ENCODE data around the gene HS1BP3. TPM values are rescaled to one million over a fixed set of nuclear protein-coding genes. Genes with fewer than 3 reads are reported as not detected.

The HS1BP3 gene
- total and polyA plus RNA-seq, 8 donors, result 13.8 to 105 (median 23.3) TPM

DNA sequence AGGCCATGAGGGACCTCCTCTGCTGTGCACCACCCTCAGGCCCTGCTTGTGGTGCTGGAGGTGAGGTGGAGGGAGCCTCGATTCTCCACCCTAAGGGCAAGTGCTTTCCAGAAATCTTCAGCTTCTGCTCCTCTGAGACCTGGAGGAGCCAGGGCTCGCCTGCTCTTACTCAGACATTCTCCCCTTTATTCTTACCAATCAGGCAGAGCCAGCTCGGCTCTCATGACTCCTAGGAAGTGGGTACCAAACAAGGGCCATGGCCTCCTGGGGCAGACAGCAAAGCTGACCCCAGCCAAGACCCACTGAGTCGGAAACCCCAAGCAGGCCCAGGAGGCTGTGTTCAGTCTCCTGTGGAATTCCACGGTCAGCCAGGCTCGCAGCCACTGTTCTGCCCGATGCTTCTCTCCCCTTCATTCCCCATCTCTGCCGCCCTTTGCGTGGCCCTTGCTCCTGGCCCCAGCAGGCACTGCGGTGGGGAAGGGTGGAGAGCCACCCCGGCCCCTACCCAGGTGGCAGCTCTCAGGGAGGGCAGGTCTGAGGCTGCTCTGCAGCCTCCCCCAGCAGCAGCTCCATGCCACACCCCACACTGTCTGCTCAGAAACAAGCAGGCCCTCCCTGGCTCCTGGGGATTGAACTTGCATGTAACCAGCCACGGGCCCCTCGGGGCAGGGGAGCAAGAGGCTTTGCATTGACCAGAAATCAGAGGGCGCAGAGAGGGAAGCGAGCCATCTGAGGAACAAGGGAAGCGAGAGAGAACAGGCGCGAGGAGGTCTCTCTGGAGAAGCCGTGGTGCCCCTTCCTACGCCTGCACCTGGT, 24.0 kb downstream of the HS1BP3 start:
- no peaks in the 10 kb centered on the region for H3K9me3 ChIP-seq
- H3K4me3 ChIP-seq, result no peak overlapping the region
- peaks cover 27 to 55% (median 45%) of the 10 kb centered on the region in 4 donors for H3K36me3 ChIP-seq
- DNase-seq, result no peak
- WGBS, 5 donors, result 73 to 86% (median 78%) methylated on average over 20 of the region's 20 CpGs
- intact Hi-C loops (cut with DNase I; ENCODE audit: low total_unique reads), result no loop called here
- H3K27me3 ChIP-seq, result no peaks in the 10 kb centered on the region
- peak overlapping the region; percentile 73 to 97 (median 75) for H3K27ac ChIP-seq
- peaks cover 19 to 46% (median 37%) of the 10 kb centered on the region in 4 donors for H3K4me1 ChIP-seq
- TF ChIP-seq EP300 (IDR thresholded peaks at IDR 0.05) (no peak), CTCF (IDR thresholded peaks at IDR 0.05) (no peak), POLR2A (IDR thresholded peaks at IDR 0.05) (no peak), POLR2AphosphoS5 (IDR thresholded peaks at IDR 0.05) (no peak)

DNA sequence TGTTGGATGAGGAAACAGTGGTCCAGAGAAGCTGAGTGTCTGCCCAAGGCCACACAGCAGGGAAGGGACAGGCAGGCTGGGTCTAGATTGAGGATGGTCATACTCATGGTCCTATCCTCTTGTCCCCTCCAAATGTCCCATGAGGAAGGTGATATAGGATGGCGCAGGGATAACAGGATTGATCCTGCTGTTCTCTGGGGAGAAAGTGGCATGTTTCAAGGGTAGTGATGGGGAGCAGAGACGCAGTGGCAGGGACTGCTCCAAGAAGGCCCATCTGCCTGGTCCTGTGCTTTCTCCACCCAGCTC, 24.6 kb downstream of the HS1BP3 start:
- no peak for TF ChIP-seq CTCF (IDR thresholded peaks at IDR 0.05)
- TF ChIP-seq POLR2A (IDR thresholded peaks at IDR 0.05), result no peak
- TF ChIP-seq POLR2AphosphoS5 (IDR thresholded peaks at IDR 0.05), result no peak
- no peak for TF ChIP-seq EP300 (IDR thresholded peaks at IDR 0.05)
- no peak overlapping the region for H3K4me3 ChIP-seq
- intact Hi-C loops (cut with DNase I; ENCODE audit: low total_unique reads), result no loop called here
- no peaks in the 10 kb centered on the region for H3K27me3 ChIP-seq
- 93 to 100% (median 99%) methylated on average over 1 to 2 of the region's 2 CpGs for WGBS, 5 donors
- peaks cover 19 to 47% (median 37%) of the 10 kb centered on the region in 4 donors for H3K4me1 ChIP-seq
- peak overlapping the region; percentile 73 to 97 (median 75) for H3K27ac ChIP-seq
- no peak for DNase-seq
- H3K9me3 ChIP-seq, result no peaks in the 10 kb centered on the region
- peaks cover 28 to 61% (median 49%) of the 10 kb centered on the region in 4 donors for H3K36me3 ChIP-seq

DNA sequence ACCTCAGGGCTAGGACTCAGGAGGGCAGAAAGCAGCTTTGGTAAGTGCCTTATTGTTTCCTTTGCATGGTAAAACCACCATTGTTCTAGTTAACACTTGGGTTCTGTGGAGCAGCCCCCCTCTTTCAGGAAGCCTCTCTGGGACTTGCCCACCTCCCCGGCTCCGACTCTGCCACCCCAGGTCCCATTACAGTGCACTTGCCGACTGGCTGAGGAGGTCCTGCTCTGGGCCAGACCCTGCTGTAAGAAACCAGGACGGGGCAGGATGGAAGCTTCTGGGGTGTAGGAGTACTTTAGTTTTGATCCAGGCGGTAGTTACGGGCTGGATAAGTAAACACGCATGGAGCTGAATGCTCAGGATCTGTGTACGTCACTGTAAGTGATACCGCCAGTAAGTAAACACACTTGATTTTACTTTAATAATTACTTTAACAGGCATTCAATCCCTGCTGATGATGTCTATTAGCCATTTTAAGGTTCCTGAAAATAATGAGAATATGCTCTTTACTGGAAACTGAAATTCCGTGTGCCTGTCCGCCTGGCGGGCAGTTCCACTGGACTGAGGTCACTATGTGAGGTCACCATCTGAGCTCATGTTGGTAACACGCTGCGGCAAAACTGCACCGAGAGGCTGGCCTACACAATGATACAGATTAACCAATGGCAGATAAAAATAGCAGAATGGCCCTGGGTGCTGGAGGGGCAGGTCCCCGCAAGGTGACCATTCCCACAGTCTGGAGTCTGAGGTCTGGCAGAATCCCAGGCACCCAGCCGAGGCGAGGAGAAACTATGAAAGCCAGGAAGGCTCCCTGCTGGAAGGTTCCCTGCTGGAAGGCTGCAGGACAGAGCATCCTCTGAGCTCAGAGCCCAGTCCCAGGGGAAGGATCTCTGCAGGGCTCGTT, 25.2 kb downstream of the HS1BP3 start:
- Histone ChIP-seq H3K36me3 (peaks cover 28 to 64% (median 53%) of the 10 kb centered on the region in 4 donors), H3K27ac (peak overlapping the region; percentile 73 to 97 (median 77)), H3K4me3 (no peak overlapping the region), H3K4me1 (peaks cover 20 to 47% (median 38%) of the 10 kb centered on the region in 4 donors), H3K27me3 (no peaks in the 10 kb centered on the region), H3K9me3 (no peaks in the 10 kb centered on the region)
- DNase-seq, result peak; percentile 60 to 78
- WGBS, 5 donors, result 26 to 59% (median 36%) methylated on average over 19 of the region's 19 CpGs
- TF ChIP-seq POLR2AphosphoS5 (IDR thresholded peaks at IDR 0.05) (peak in 1 of 3 donors; percentile 45), POLR2A (IDR thresholded peaks at IDR 0.05) (no peak), CTCF (IDR thresholded peaks at IDR 0.05) (peak in 2 of 7 experiments; percentile 29 to 37), EP300 (IDR thresholded peaks at IDR 0.05) (peak; percentile 55)
- intact Hi-C loops (cut with DNase I; ENCODE audit: low total_unique reads), result no loop called here

DNA sequence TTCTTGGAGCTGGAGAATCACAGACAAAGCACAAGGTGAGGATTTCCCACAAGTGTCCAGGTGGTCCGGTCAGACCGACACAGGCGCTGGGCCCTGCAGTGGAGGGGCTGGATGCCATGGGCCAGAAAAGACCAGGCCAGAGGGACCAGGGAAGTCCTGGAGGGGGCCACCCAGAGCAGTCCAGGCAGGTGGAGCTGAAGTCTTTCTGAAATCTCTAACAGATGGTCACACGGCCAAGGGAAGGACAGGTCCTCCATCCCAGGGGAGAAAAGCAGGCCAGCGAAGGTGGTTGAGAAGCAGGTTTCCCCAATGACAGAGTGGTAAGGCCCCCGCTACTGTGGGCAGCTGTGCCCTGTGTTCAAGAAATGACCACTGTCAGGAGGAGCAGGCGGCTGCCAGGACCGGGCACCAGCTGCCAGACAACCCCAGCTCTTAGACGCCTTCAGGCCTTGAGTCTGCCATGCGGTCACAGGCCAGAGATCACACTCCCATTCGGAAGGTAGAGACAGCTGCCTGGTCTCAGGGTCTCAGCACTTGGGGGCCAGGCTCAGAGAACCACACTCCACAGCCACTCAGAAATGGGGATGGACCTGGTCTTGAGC, 25.9 kb downstream of the HS1BP3 start:
- TF ChIP-seq CTCF (IDR thresholded peaks at IDR 0.05) (no peak), POLR2AphosphoS5 (IDR thresholded peaks at IDR 0.05) (no peak), POLR2A (IDR thresholded peaks at IDR 0.05) (no peak), EP300 (IDR thresholded peaks at IDR 0.05) (no peak)
- no peak for DNase-seq
- Histone ChIP-seq H3K4me1 (peaks cover 26 to 52% (median 41%) of the 10 kb centered on the region in 4 donors), H3K27ac (peak overlapping the region; percentile 73 to 97 (median 77)), H3K36me3 (peaks cover 28 to 65% (median 58%) of the 10 kb centered on the region in 4 donors), H3K27me3 (no peaks in the 10 kb centered on the region), H3K4me3 (no peak overlapping the region), H3K9me3 (no peaks in the 10 kb centered on the region)
- 80 to 87% (median 83%) methylated on average over 9 to 11 of the region's 11 CpGs for WGBS, 5 donors
- intact Hi-C loops (cut with DNase I; ENCODE audit: low total_unique reads), result no loop called here
